Breast epithelium (tissue), 3 donors: ENCODE results near the gene MAML3.

Experiments
- CTCF ChIP-seq, 3 donors: fragments of 450-650 bp; IDR thresholded peaks; one replicate each; pipeline ENCODE4 v1.5.1; 2016 to 2017; ENCODE audit warnings: antibody characterized with exemption in 3 of 3, mild to moderate bottlenecking in 3 of 3, moderate library complexity in 3 of 3
- POLR2A ChIP-seq: fragments of 450-650 bp; IDR thresholded peaks from one replicate; pipeline ENCODE4 v1.6.1; 2016; ENCODE audit warnings: antibody characterized with exemption, mild to moderate bottlenecking, moderate library complexity
- POLR2AphosphoS5 ChIP-seq, 3 donors: sonication (generic); formaldehyde crosslinking; IDR thresholded peaks; one replicate each; pipeline ENCODE4 v1.6.1; 2017; ENCODE audit warnings: antibody characterized with exemption in 3 of 3

DNA sequence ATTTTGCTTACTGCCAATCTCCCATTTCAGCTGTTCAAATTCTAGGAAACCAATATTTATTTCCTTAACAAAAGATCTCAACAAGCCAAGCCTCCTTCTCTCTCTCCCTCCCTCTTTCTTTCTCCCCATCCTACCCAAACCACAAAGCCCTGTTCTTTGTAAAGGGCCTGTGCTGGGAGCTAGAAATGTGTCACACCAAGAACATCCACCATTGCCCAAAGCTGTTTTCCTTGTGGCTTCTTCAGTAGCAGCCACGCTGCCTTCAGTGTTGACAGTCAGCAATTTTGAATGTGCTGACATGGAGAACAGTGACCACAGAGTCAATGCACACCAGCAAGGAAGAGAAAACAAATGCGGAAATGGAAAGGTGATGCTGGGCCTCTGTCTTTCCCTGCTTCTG is 203.0 kb downstream of the MAML3 start:
- TF ChIP-seq POLR2AphosphoS5 (IDR thresholded peaks at IDR 0.05) (peak in 1 of 3 donors; percentile 51), CTCF (IDR thresholded peaks at IDR 0.05) (no peak), POLR2A (no peak)
